KOPT-K1 (cell line): Measurements from ENCODE around the gene TRH.
"Not testable (repeated sequence)": the region's sequence is repeated elsewhere in the genome, so short reads cannot be mapped to it uniquely, and the experiment has no call there.

Experiments used
- H3K27ac ChIP-seq: fragments of 200-600 bp; sonication (generic); 2 replicates; pipeline ENCODE4 v1.5.1; 2016; ENCODE audit warnings: antibody characterized with exemption, mild to moderate bottlenecking, low read depth, low read length; ENCODE audit not compliant: poor library complexity, severe bottlenecking
- H3K36me3 ChIP-seq: fragments of 200-600 bp; sonication (generic); 2 replicates; pipeline ENCODE4 v1.5.1; 2017; ENCODE audit warnings: antibody characterized with exemption, mild to moderate bottlenecking, low read length, moderate library complexity; ENCODE audit not compliant: insufficient read depth
- H3K9me3 ChIP-seq: fragments of 200-600 bp; sonication (generic); 2 replicates; pipeline ENCODE4 v1.5.1; 2017; ENCODE audit warnings: antibody characterized with exemption, low read length, mild to moderate bottlenecking; ENCODE audit not compliant: insufficient read depth, poor library complexity, severe bottlenecking

Gene TRH

GRCh38 chr3:130014526-130014925 is 40.0 kb downstream of the TRH start:
- no peaks in the 10 kb centered on the region for H3K9me3 ChIP-seq
- no peak overlapping the region for H3K27ac ChIP-seq
- H3K36me3 ChIP-seq, result no peaks in the 10 kb centered on the region

- not testable (repeated sequence) for H3K9me3 ChIP-seq, H3K36me3 ChIP-seq, H3K27ac ChIP-seq
Observed at GRCh38 chr3:130017661-130018060, 43.1 kb downstream of the TRH start.

- H3K9me3 ChIP-seq, H3K36me3 ChIP-seq, H3K27ac ChIP-seq: not testable (repeated sequence)
Observed at GRCh38 chr3:130026146-130026829, 51.8 kb downstream of the TRH start.

- H3K27ac ChIP-seq, H3K36me3 ChIP-seq, H3K9me3 ChIP-seq: not testable (repeated sequence)
Observed at GRCh38 chr3:130027437-130027836, 52.9 kb downstream of the TRH start.
